ENCODE results near the gene TLX1. TPM values are rescaled to one million over a fixed set of nuclear protein-coding genes. Genes with fewer than 3 reads are reported as not detected.

The TLX1 gene
- total RNA-seq, 1 experiment from 2014 or later: not detected

- no peak overlapping the region for H3K4me3 Mint-ChIP-seq (ENCODE audit: unreplicated experiment)
- no peaks in the 10 kb centered on the region for H3K36me3 Mint-ChIP-seq (ENCODE audit: insufficient read depth, unreplicated experiment)
- no peak for DNase-seq (ENCODE audit: unreplicated experiment)
- CTCF ChIA-PET: interaction anchor here (0.8 to 8.6 kb wide), 25 partner anchors 9 to 830 kb away, joined by 3 to 419 read pairs (median 9); partner anchors contain the start of gene KAZALD1
- no TSS peak for BruUV-seq (replicated peaks)
- H3K27ac Mint-ChIP-seq (ENCODE audit: low read depth, unreplicated experiment): no peak overlapping the region
- peaks cover 16% of the 10 kb centered on the region for H3K4me1 Mint-ChIP-seq (ENCODE audit: insufficient read depth, unreplicated experiment)
- TF ChIP-seq CTCF (IDR thresholded peaks at IDR 0.05; ENCODE audit: unreplicated experiment): no peak
- intact Hi-C loops (cut with micrococcal nuclease): no loop called here
- no peaks in the 10 kb centered on the region for H3K9me3 Mint-ChIP-seq (ENCODE audit: unreplicated experiment)
- POLR2A ChIA-PET: interaction anchor here (0.7 to 1.7 kb wide), 5 partner anchors 13 to 98 kb away, joined by 3 to 19 read pairs (median 4); no protein-coding TSS in a partner anchor
- H3K27me3 Mint-ChIP-seq (ENCODE audit: insufficient read depth, unreplicated experiment): peaks cover 38% of the 10 kb centered on the region
Observed at GRCh38 chr10:101140950-101141615, 10.0 kb downstream of the TLX1 start.

- Mint-ChIP-seq H3K4me3 (ENCODE audit: unreplicated experiment) (no peak overlapping the region), H3K4me1 (ENCODE audit: insufficient read depth, unreplicated experiment) (peaks cover 16% of the 10 kb centered on the region), H3K9me3 (ENCODE audit: unreplicated experiment) (no peaks in the 10 kb centered on the region), H3K27me3 (ENCODE audit: insufficient read depth, unreplicated experiment) (peaks cover 41% of the 10 kb centered on the region), H3K27ac (ENCODE audit: low read depth, unreplicated experiment) (no peak overlapping the region), H3K36me3 (ENCODE audit: insufficient read depth, unreplicated experiment) (no peaks in the 10 kb centered on the region)
- BruUV-seq (replicated peaks): no TSS peak
- peak; percentile 87 for DNase-seq (ENCODE audit: unreplicated experiment)
- intact Hi-C loops (cut with micrococcal nuclease): loop anchor here (1.0 kb wide), 3 partner anchors 47 to 101 kb away; no protein-coding TSS in a partner anchor
- CTCF ChIA-PET: interaction anchor here (0.6 to 8.6 kb wide), 43 partner anchors 10 to 830 kb away, joined by 3 to 419 read pairs (median 6); partner anchors contain the start of gene KAZALD1
- TF ChIP-seq CTCF (IDR thresholded peaks at IDR 0.05; ENCODE audit: unreplicated experiment): peak; percentile 96
- POLR2A ChIA-PET: interaction anchor here (0.6 to 1.7 kb wide), 15 partner anchors 14 to 553 kb away, joined by 3 to 19 read pairs (median 4); partner anchors contain the start of gene FBXW4
Observed at GRCh38 chr10:101141616-101142532, 10.8 kb downstream of the TLX1 start.

GRCh38 chr10:101142533-101143344, 11.6 kb downstream of the TLX1 start:
- CTCF ChIA-PET: interaction anchor here (0.7 to 8.6 kb wide), 37 partner anchors 10 to 829 kb away, joined by 3 to 419 read pairs (median 8); partner anchors contain the start of gene KAZALD1
- POLR2A ChIA-PET: interaction anchor here (0.6 to 1.7 kb wide), 17 partner anchors 15 to 552 kb away, joined by 3 to 19 read pairs (median 4); partner anchors contain the start of gene FBXW4
- intact Hi-C loops (cut with micrococcal nuclease): loop anchor here (1.0 kb wide), 3 partner anchors 47 to 101 kb away; no protein-coding TSS in a partner anchor
- no peaks in the 10 kb centered on the region for H3K9me3 Mint-ChIP-seq (ENCODE audit: unreplicated experiment)
- peaks cover 14% of the 10 kb centered on the region for H3K4me1 Mint-ChIP-seq (ENCODE audit: insufficient read depth, unreplicated experiment)
- peaks cover 49% of the 10 kb centered on the region for H3K27me3 Mint-ChIP-seq (ENCODE audit: insufficient read depth, unreplicated experiment)
- H3K36me3 Mint-ChIP-seq (ENCODE audit: insufficient read depth, unreplicated experiment): no peaks in the 10 kb centered on the region
- no peak overlapping the region for H3K4me3 Mint-ChIP-seq (ENCODE audit: unreplicated experiment)
- no peak for TF ChIP-seq CTCF (IDR thresholded peaks at IDR 0.05; ENCODE audit: unreplicated experiment)
- H3K27ac Mint-ChIP-seq (ENCODE audit: low read depth, unreplicated experiment): no peak overlapping the region
- DNase-seq (ENCODE audit: unreplicated experiment): no peak
- BruUV-seq (replicated peaks): no TSS peak

All from MCF 10A (cell line).